ENCODE measurements around the gene TMEM181. TPM values are rescaled to one million over a fixed set of nuclear protein-coding genes. Genes with fewer than 3 reads are reported as not detected.
"Not testable (repeated sequence)": the region's sequence is repeated elsewhere in the genome, so short reads cannot be mapped to it uniquely, and the experiment has no call there.

TMEM181 gene
- polyA plus RNA-seq, 3 donors, result 21.4 to 24.6 (median 23.0) TPM

- DNase-seq (ENCODE audit: low read depth in 3 of 3, low spot score in 2 of 3), result not testable (repeated sequence)
Measured at GRCh38 chr6:158618289-158618688, 58.4 kb downstream of the TMEM181 start.

GRCh38 chr6:158619922-158620801 is 60.3 kb downstream of the TMEM181 start:
- DNase-seq (ENCODE audit: low read depth in 3 of 3, low spot score in 2 of 3), result no peak

- no peak for DNase-seq (ENCODE audit: low read depth in 3 of 3, low spot score in 2 of 3)
Measured at GRCh38 chr6:158620963-158621693, 61.2 kb downstream of the TMEM181 start.

- no peak for DNase-seq (ENCODE audit: low read depth in 3 of 3, low spot score in 2 of 3)
Measured at GRCh38 chr6:158621694-158622544, 62.0 kb downstream of the TMEM181 start.

- DNase-seq (ENCODE audit: low read depth in 3 of 3, low spot score in 2 of 3), result no peak
Measured at GRCh38 chr6:158622545-158623190, 62.8 kb downstream of the TMEM181 start.

GRCh38 chr6:158624684-158625682 is 65.1 kb downstream of the TMEM181 start:
- DNase-seq (ENCODE audit: low read depth in 3 of 3, low spot score in 2 of 3), result no peak

- no peak for DNase-seq (ENCODE audit: low read depth in 3 of 3, low spot score in 2 of 3)
Measured at GRCh38 chr6:158625881-158626305, 66.0 kb downstream of the TMEM181 start.

- DNase-seq (ENCODE audit: low read depth in 3 of 3, low spot score in 2 of 3), result no peak
Measured at GRCh38 chr6:158626360-158627167, 66.7 kb downstream of the TMEM181 start.

- DNase-seq (ENCODE audit: low read depth in 3 of 3, low spot score in 2 of 3), result no peak
Measured at GRCh38 chr6:158627168-158627939, 67.5 kb downstream of the TMEM181 start.

- no peak for DNase-seq (ENCODE audit: low read depth in 3 of 3, low spot score in 2 of 3)
Measured at GRCh38 chr6:158627940-158628211, 68.0 kb downstream of the TMEM181 start.

GRCh38 chr6:158628542-158628941 is 68.7 kb downstream of the TMEM181 start:
- DNase-seq (ENCODE audit: low read depth in 3 of 3, low spot score in 2 of 3), result no peak

GRCh38 chr6:158629367-158630221 is 69.7 kb downstream of the TMEM181 start:
- no peak for DNase-seq (ENCODE audit: low read depth in 3 of 3, low spot score in 2 of 3)

GRCh38 chr6:158630938-158631616 is 71.2 kb downstream of the TMEM181 start:
- DNase-seq (ENCODE audit: low read depth in 3 of 3, low spot score in 2 of 3), result no peak

GRCh38 chr6:158631678-158632537 is 72.0 kb downstream of the TMEM181 start:
- no peak for DNase-seq (ENCODE audit: low read depth in 3 of 3, low spot score in 2 of 3)

- DNase-seq (ENCODE audit: low read depth in 3 of 3, low spot score in 2 of 3), result not testable (repeated sequence)
Measured at GRCh38 chr6:158632538-158633119, 72.7 kb downstream of the TMEM181 start.

Measured in right renal cortex interstitium (tissue), 3 donors.